Astrocyte (in vitro differentiated cells and primary cell): ENCODE measurements around the gene BIRC7.

ENCODE experiments used
- EZH2 ChIP-seq: IDR thresholded peaks from 2 replicates; pipeline ENCODE4 v1.6.1; 2012; ENCODE audit warnings: mild to moderate bottlenecking, low read length, inconsistent platforms; ENCODE audit not compliant: insufficient read depth
- TF ChIP-seq, protein P1 (sequence below): IDR thresholded peaks from 2 replicates; pipeline ENCODE4 v1.5.1; 2011; ENCODE audit warnings: low read depth, mild to moderate bottlenecking, inconsistent platforms, low read length, moderate library complexity; ENCODE audit not compliant: insufficient read depth

DNA sequence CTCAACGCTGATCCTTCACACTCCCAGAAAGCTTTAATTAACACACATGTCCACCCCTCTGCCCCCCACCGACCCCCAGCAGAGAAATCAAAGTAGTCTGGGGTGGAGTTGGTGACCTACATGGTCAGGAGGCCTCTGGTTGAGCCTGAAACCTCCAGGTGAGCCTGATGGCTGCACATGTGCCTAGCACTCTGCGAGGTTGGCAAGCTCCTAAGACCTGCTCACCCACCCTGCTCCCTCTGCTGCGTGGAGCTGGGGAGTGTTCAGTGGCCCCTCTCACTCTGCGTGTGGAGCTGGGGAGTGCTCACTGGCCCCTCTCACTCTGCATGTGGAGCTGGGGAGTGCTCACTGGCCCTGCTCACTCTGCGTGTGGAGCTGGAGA lies 11.9 kb upstream of the BIRC7 start:
- TF ChIP-seq, protein P1, sequence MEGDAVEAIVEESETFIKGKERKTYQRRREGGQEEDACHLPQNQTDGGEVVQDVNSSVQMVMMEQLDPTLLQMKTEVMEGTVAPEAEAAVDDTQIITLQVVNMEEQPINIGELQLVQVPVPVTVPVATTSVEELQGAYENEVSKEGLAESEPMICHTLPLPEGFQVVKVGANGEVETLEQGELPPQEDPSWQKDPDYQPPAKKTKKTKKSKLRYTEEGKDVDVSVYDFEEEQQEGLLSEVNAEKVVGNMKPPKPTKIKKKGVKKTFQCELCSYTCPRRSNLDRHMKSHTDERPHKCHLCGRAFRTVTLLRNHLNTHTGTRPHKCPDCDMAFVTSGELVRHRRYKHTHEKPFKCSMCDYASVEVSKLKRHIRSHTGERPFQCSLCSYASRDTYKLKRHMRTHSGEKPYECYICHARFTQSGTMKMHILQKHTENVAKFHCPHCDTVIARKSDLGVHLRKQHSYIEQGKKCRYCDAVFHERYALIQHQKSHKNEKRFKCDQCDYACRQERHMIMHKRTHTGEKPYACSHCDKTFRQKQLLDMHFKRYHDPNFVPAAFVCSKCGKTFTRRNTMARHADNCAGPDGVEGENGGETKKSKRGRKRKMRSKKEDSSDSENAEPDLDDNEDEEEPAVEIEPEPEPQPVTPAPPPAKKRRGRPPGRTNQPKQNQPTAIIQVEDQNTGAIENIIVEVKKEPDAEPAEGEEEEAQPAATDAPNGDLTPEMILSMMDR, result no peak
- TF ChIP-seq EZH2, result no peak
